Measurements from ENCODE around the gene TRIM63.

The TRIM63 gene

DNA sequence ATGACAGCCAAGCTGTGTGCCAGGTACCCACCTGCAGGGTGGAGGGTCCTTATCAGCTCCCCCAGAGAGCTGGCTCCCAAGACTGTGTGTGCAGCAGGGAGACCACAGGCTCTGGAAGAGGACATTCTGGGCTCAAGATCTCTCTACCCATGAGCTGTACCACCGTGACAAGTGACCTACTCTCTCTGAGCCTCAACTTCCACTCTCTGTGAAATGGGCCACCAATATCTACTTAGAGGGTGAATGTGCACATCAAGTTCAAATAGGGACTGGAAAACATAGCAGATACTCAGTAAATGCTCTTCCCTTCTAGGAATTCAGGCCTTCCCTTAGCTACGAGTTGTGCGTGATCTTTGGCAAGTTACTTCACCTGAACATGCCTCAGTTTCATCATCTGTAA is 23.0 kb downstream of the TRIM63 start:
- Histone ChIP-seq H3K27me3 (ENCODE audit: insufficient read depth, poor library complexity, severe bottlenecking) (peaks cover 52% of the 10 kb centered on the region), H3K4me1 (ENCODE audit: insufficient read depth, poor library complexity, severe bottlenecking) (no peaks in the 10 kb centered on the region), H3K9me3 (ENCODE audit: severe bottlenecking) (no peaks in the 10 kb centered on the region), H3K27ac (ENCODE audit: poor library complexity, severe bottlenecking) (no peak overlapping the region), H3K4me3 (ENCODE audit: severe bottlenecking) (no peak overlapping the region), H3K36me3 (ENCODE audit: low read depth) (no peaks in the 10 kb centered on the region)
- DNase-seq (ENCODE audit: low spot score), result no peak
- TF ChIP-seq, protein P1, sequence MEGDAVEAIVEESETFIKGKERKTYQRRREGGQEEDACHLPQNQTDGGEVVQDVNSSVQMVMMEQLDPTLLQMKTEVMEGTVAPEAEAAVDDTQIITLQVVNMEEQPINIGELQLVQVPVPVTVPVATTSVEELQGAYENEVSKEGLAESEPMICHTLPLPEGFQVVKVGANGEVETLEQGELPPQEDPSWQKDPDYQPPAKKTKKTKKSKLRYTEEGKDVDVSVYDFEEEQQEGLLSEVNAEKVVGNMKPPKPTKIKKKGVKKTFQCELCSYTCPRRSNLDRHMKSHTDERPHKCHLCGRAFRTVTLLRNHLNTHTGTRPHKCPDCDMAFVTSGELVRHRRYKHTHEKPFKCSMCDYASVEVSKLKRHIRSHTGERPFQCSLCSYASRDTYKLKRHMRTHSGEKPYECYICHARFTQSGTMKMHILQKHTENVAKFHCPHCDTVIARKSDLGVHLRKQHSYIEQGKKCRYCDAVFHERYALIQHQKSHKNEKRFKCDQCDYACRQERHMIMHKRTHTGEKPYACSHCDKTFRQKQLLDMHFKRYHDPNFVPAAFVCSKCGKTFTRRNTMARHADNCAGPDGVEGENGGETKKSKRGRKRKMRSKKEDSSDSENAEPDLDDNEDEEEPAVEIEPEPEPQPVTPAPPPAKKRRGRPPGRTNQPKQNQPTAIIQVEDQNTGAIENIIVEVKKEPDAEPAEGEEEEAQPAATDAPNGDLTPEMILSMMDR (IDR thresholded peaks at IDR 0.05; ENCODE audit: poor library complexity, severe bottlenecking), result no peak
- no peak for ATAC-seq (ENCODE audit: low read depth)

DNA sequence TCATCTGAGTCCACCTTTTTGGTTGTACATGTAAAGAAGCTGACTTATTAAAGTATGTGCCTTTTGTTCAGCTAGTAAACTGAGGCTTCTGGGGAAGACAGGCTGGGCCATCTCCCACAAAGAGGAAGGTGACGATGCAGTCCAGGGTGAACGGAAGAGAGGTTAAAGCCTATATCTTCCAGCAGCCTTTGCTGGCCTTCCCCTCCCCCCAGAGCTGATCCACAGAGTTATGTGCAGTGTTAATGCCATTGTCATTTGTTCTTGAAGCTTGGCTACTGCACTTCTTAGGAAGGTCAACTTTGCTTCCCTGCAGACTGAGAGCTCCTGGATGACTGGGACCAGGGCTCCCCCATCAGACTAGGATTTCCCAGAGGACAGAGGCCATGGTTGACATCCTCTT is 23.7 kb downstream of the TRIM63 start:
- no peaks in the 10 kb centered on the region for H3K36me3 ChIP-seq (ENCODE audit: low read depth)
- DNase-seq (ENCODE audit: low spot score), result no peak

DNA sequence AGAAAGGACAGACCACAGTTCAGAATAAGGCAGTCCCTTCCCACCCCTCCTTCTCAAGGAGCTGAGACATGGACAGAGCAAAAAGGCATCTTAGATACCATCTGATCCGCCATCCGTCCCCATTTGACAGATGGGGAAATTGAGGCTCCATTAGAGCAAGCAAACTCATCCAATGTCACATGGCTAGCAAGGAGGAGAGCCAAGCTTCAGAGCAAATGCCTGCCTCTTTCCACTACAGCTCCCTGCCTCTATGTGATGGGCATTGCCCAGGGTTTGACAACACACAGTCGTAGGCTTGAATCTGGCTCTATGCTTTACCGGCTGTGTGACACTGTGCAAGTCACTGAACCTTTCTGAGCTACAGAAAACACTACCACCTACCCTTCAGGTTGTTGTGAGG is 25.5 kb downstream of the TRIM63 start:
- Histone ChIP-seq H3K4me1 (ENCODE audit: insufficient read depth, poor library complexity, severe bottlenecking) (no peaks in the 10 kb centered on the region), H3K27me3 (ENCODE audit: insufficient read depth, poor library complexity, severe bottlenecking) (peaks cover 32% of the 10 kb centered on the region), H3K4me3 (ENCODE audit: severe bottlenecking) (no peak overlapping the region), H3K36me3 (ENCODE audit: low read depth) (no peaks in the 10 kb centered on the region), H3K27ac (ENCODE audit: poor library complexity, severe bottlenecking) (no peak overlapping the region), H3K9me3 (ENCODE audit: severe bottlenecking) (no peaks in the 10 kb centered on the region)
- no peak for DNase-seq (ENCODE audit: low spot score)
- ATAC-seq (ENCODE audit: low read depth), result no peak
- TF ChIP-seq, protein P1 (IDR thresholded peaks at IDR 0.05; ENCODE audit: poor library complexity, severe bottlenecking), result no peak

More for the DNA sequence above, 23.7 kb downstream of the TRIM63 start:
- TF ChIP-seq, protein P1 (IDR thresholded peaks at IDR 0.05; ENCODE audit: poor library complexity, severe bottlenecking), result no peak
- H3K27me3 ChIP-seq (ENCODE audit: insufficient read depth, poor library complexity, severe bottlenecking), result peaks cover 50% of the 10 kb centered on the region
- no peak for ATAC-seq (ENCODE audit: low read depth)
- H3K27ac ChIP-seq (ENCODE audit: poor library complexity, severe bottlenecking), result no peak overlapping the region
- H3K9me3 ChIP-seq (ENCODE audit: severe bottlenecking), result no peaks in the 10 kb centered on the region
- no peak overlapping the region for H3K4me3 ChIP-seq (ENCODE audit: severe bottlenecking)
- no peaks in the 10 kb centered on the region for H3K4me1 ChIP-seq (ENCODE audit: insufficient read depth, poor library complexity, severe bottlenecking)

DNA sequence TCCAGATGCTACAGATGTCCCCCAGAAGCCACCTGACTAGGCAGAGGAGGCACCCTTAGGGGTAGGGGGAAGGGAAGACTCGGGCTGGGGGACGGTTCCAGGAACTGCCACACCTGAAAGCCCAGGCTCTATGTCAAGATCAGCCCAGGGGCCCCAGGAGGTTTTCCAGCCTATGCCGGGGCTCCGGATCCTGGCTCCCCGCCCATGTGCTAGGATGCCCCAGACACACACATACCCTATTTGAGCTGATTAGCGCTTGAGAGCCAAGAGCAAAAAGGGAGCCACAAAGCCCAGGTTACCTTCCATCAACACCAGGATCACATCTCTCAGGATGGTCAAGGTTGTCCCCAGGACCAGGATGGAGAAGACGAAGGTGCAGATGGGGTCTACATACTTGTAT is 26.0 kb downstream of the TRIM63 start:
- no peak for ATAC-seq (ENCODE audit: low read depth)
- peaks cover 26% of the 10 kb centered on the region for H3K27me3 ChIP-seq (ENCODE audit: insufficient read depth, poor library complexity, severe bottlenecking)

DNA sequence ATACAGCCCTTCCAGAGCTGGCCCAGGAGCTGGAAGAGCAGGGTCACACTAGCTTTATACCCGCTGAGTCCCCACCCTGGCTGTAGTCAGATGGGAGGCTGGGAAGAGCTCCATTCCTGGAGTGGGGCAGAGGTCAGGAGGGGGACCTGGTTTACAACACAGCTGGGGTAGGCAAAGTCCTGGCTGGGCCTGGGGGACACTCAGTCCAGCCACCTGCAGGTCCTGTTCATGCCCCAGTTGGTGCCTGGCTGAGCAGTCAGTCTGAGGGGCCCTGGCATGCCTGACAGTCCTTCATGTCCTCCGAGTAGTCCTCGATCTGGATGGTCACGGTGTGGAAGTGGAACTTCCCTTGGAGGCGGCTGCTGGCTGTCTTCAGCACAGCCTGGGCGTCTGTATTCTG is 28.5 kb downstream of the TRIM63 start:
- no peak for ATAC-seq (ENCODE audit: low read depth)
- DNase-seq (ENCODE audit: low spot score), result no peak

More for the DNA sequence above, 26.0 kb downstream of the TRIM63 start:
- H3K4me3 ChIP-seq (ENCODE audit: severe bottlenecking), result no peak overlapping the region
- H3K4me1 ChIP-seq (ENCODE audit: insufficient read depth, poor library complexity, severe bottlenecking), result peaks cover 3% of the 10 kb centered on the region
- DNase-seq (ENCODE audit: low spot score), result no peak
- TF ChIP-seq, protein P1 (IDR thresholded peaks at IDR 0.05; ENCODE audit: poor library complexity, severe bottlenecking), result no peak
- H3K36me3 ChIP-seq (ENCODE audit: low read depth), result no peaks in the 10 kb centered on the region
- H3K27ac ChIP-seq (ENCODE audit: poor library complexity, severe bottlenecking), result no peak overlapping the region
- no peaks in the 10 kb centered on the region for H3K9me3 ChIP-seq (ENCODE audit: severe bottlenecking)

More for the DNA sequence above, 28.5 kb downstream of the TRIM63 start:
- Histone ChIP-seq H3K4me1 (ENCODE audit: insufficient read depth, poor library complexity, severe bottlenecking) (peaks cover 6% of the 10 kb centered on the region), H3K27me3 (ENCODE audit: insufficient read depth, poor library complexity, severe bottlenecking) (peaks cover 1% of the 10 kb centered on the region), H3K36me3 (ENCODE audit: low read depth) (no peaks in the 10 kb centered on the region), H3K27ac (ENCODE audit: poor library complexity, severe bottlenecking) (no peak overlapping the region), H3K9me3 (ENCODE audit: severe bottlenecking) (no peaks in the 10 kb centered on the region), H3K4me3 (ENCODE audit: severe bottlenecking) (no peak overlapping the region)
- TF ChIP-seq, protein P1 (IDR thresholded peaks at IDR 0.05; ENCODE audit: poor library complexity, severe bottlenecking), result no peak

Measured in RWPE2 (cell line).